Keratinocyte (primary cell): Measurements from ENCODE around the gene CATSPER1. TPM values are rescaled to one million over a fixed set of nuclear protein-coding genes. Genes with fewer than 3 reads are reported as not detected.

Source experiments
- DNase-seq: peaks from one replicate; pipeline ENCODE4 v3.0.0-alpha.2; 2011; ENCODE audit warnings: low read depth, missing footprints, low spot score
- FAIRE-seq: peaks from 2 replicates; lab custom pipeline; 2011; peaks lifted over from hg19 to GRCh38; lab: Jason Lieb, UNC
- H2AFZ ChIP-seq: 2 replicates; pipeline ENCODE4 v1.6.0; 2012; ENCODE audit warnings: low read length, control low read depth, inconsistent platforms; ENCODE audit not compliant: control insufficient read depth
- H3K27ac ChIP-seq: 2 replicates; pipeline ENCODE4 v1.5.1; 2011; ENCODE audit warnings: low read length; ENCODE audit not compliant: control insufficient read depth, insufficient read depth
- H3K27me3 ChIP-seq: 3 replicates; pipeline ENCODE4 v1.6.0; 2011; ENCODE audit warnings: low read length; ENCODE audit not compliant: control insufficient read depth, insufficient read depth; ENCODE audit errors: extremely low read depth
- H3K36me3 ChIP-seq, 2 experiments: 2 replicates in 1 of 2; 3 replicates in 1 of 2; pipeline ENCODE4 v1.5.1; 2011; ENCODE audit warnings: low read length in 2 of 2, mild to moderate bottlenecking in 1 of 2; ENCODE audit not compliant: control insufficient read depth in 2 of 2, insufficient read depth in 2 of 2; ENCODE audit errors: extremely low read depth in 1 of 2
- H3K4me1 ChIP-seq: 3 replicates; pipeline ENCODE4 v1.5.1; 2011; ENCODE audit warnings: low read length; ENCODE audit not compliant: control insufficient read depth, insufficient read depth; ENCODE audit errors: extremely low read depth
- H3K4me2 ChIP-seq: 3 replicates; pipeline ENCODE4 v1.6.0; 2011; ENCODE audit warnings: low read depth, low read length; ENCODE audit not compliant: control insufficient read depth, insufficient read depth; ENCODE audit errors: extremely low read depth
- H3K4me3 ChIP-seq, 3 experiments: fragments of 200-600 bp in 1 of 3; sonication (generic) in 1 of 3; 2 replicates in 2 of 3; 3 replicates in 1 of 3; pipeline ENCODE4 v1.5.1; 2011 to 2016; ENCODE audit warnings: low read length in 3 of 3, mild to moderate bottlenecking in 3 of 3, control low read depth in 2 of 3, inconsistent platforms in 1 of 3, low read depth in 1 of 3, mixed read lengths in 1 of 3, mixed run types in 1 of 3, moderate library complexity in 1 of 3; ENCODE audit not compliant: control insufficient read depth in 2 of 3, insufficient read depth in 2 of 3; ENCODE audit errors: extremely low read depth in 1 of 3
- H3K79me2 ChIP-seq: 2 replicates; pipeline ENCODE4 v1.6.0; 2012; ENCODE audit warnings: low read length; ENCODE audit not compliant: control insufficient read depth, insufficient read depth
- H3K9ac ChIP-seq: 3 replicates; pipeline ENCODE4 v1.6.0; 2011; ENCODE audit warnings: low read length; ENCODE audit not compliant: control insufficient read depth, insufficient read depth; ENCODE audit errors: extremely low read depth
- H3K9me1 ChIP-seq: 3 replicates; pipeline ENCODE4 v1.6.0; 2011; ENCODE audit warnings: low read length; ENCODE audit not compliant: control insufficient read depth, insufficient read depth; ENCODE audit errors: extremely low read depth
- H3K9me3 ChIP-seq: 2 replicates; pipeline ENCODE4 v1.5.1; 2012; ENCODE audit warnings: low read depth, low read length; ENCODE audit not compliant: control insufficient read depth
- H4K20me1 ChIP-seq: 3 replicates; pipeline ENCODE4 v1.6.0; 2011; ENCODE audit warnings: low read length; ENCODE audit not compliant: control insufficient read depth, insufficient read depth; ENCODE audit errors: extremely low read depth
- EZH2 ChIP-seq: IDR thresholded peaks from one replicate; pipeline ENCODE4 v1.6.1; 2012; ENCODE audit warnings: inconsistent platforms, mild to moderate bottlenecking, low read length, moderate library complexity
- dilution Hi-C: fragments of 300-500 bp; cut with MboI; formaldehyde crosslinking; loops from one replicate; pipeline ENCODE4 v1.7.0; 2020; ENCODE audit warnings: low sequenced_read_pairs; ENCODE audit not compliant: extremely low pct_ligation_motif_present
- polyA plus RNA-seq, 5 experiments: library from polyadenylated mRNA; depleted of rRNA in 3 of 5; stranded (reverse) in 3 of 5; stranded (forward) in 1 of 5; unstranded in 1 of 5; fragments of >200 nt; gene quantifications; 1 replicate in 1 of 5; 2 replicates in 3 of 5; 3 replicates in 1 of 5; pipeline versions ENCODE4 v1.2.1 to v1.2.3, GENCODE V29; 2011 to 2012; ENCODE audit warnings: missing spikeins in 2 of 5, low read depth in 1 of 5, low replicate concordance in 1 of 5
- TF ChIP-seq, protein P1 (sequence below), 3 experiments: IDR thresholded peaks in 1 of 3; conservative IDR thresholded peaks in 1 of 3; optimal IDR thresholded peaks in 1 of 3; 2 replicates in 2 of 3; 3 replicates in 1 of 3; pipeline versions ENCODE3 to v1.5.1; 2011; ENCODE audit warnings: low read length in 3 of 3, mild to moderate bottlenecking in 3 of 3, moderate library complexity in 2 of 3, control low read depth in 1 of 3, inconsistent platforms in 1 of 3; ENCODE audit not compliant: insufficient read depth in 2 of 3; ENCODE audit errors: extremely low read depth in 1 of 3

Gene CATSPER1
- polyA plus RNA-seq, 1 donor (not counting 4 experiments of a cell fraction or from before 2014, with no cell fraction given): not detected

DNA sequence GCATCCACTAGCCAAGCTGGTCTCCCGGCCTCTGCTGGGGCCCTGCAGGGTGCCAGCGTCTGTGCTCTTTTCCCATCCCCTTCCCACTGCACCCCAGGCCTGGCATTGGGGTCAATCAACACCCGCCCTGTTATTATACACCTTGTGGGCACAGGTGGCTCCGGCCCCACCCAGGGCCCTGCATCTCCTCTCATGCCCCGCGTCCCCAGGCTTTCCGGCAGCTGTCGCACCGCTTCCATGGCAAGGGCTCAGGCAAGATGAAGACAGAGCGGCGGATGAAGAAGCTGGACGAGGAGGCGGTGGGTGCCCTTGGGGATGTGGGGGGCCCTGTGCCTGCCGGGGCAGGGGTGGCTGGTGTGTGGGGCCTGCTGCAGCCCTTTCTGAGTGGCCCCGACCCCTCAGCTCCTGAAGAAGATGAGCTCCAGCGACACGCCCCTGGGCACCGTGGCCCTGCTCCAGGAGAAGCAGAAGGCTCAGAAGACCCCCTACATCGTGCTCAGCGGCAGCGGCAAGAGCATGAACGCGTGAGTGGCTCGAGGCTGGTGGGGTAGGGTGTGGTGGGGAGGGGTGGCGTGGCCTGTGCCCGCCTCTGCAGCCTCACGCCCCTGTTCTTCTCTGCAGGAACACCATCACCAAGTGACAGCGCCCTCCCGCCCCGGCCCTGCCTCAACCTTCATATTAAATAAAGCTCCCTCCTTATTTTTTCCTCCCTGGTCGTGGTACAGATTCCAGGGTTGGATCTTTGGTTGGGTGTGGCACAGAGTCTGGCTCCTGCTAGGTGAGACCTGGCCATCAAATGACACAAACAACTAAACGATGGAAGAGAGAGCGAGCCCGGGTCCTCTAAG is 47.7 kb downstream of the CATSPER1 start:
- Histone ChIP-seq H3K36me3 (peaks cover 21 to 27% of the 10 kb centered on the region in 2 experiments), H3K27me3 (no peaks in the 10 kb centered on the region), H3K9me3 (no peaks in the 10 kb centered on the region), H3K4me1 (peaks cover 3% of the 10 kb centered on the region), H3K79me2 (no peaks in the 10 kb centered on the region), H4K20me1 (no peaks in the 10 kb centered on the region), H3K9me1 (no peaks in the 10 kb centered on the region), H3K27ac (no peak overlapping the region), H2AFZ (no peak overlapping the region), H3K4me3 (no peak overlapping the region), H3K4me2 (no peak overlapping the region), H3K9ac (no peak overlapping the region)
- FAIRE-seq: no peak
- dilution Hi-C loops: no loop called here
- TF ChIP-seq EZH2: no peak
- TF ChIP-seq, protein P1, sequence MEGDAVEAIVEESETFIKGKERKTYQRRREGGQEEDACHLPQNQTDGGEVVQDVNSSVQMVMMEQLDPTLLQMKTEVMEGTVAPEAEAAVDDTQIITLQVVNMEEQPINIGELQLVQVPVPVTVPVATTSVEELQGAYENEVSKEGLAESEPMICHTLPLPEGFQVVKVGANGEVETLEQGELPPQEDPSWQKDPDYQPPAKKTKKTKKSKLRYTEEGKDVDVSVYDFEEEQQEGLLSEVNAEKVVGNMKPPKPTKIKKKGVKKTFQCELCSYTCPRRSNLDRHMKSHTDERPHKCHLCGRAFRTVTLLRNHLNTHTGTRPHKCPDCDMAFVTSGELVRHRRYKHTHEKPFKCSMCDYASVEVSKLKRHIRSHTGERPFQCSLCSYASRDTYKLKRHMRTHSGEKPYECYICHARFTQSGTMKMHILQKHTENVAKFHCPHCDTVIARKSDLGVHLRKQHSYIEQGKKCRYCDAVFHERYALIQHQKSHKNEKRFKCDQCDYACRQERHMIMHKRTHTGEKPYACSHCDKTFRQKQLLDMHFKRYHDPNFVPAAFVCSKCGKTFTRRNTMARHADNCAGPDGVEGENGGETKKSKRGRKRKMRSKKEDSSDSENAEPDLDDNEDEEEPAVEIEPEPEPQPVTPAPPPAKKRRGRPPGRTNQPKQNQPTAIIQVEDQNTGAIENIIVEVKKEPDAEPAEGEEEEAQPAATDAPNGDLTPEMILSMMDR (optimal IDR thresholded peaks at IDR 0.05 in 1 of 3, IDR thresholded peaks at IDR 0.05 in 1 of 3, conservative IDR thresholded peaks at IDR 0.05 in 1 of 3; ENCODE audit: extremely low read depth in 1 of 3, insufficient read depth in 2 of 3, low read length in 3 of 3): no peak
- DNase-seq: no peak

GRCh38 chr11:65977621-65978390 is 48.5 kb downstream of the CATSPER1 start:
- peaks cover 21 to 27% of the 10 kb centered on the region in 2 experiments for H3K36me3 ChIP-seq
- no peaks in the 10 kb centered on the region for H3K79me2 ChIP-seq
- H3K4me1 ChIP-seq: peaks cover 9% of the 10 kb centered on the region
- no peaks in the 10 kb centered on the region for H4K20me1 ChIP-seq
- no peak overlapping the region for H2AFZ ChIP-seq
- no peak overlapping the region for H3K9ac ChIP-seq
- no peaks in the 10 kb centered on the region for H3K27me3 ChIP-seq
- dilution Hi-C loops: no loop called here
- no peak for DNase-seq
- no peak overlapping the region for H3K4me2 ChIP-seq
- no peak overlapping the region for H3K4me3 ChIP-seq
- H3K9me3 ChIP-seq: no peaks in the 10 kb centered on the region
- no peak overlapping the region for H3K27ac ChIP-seq
- FAIRE-seq: no peak
- H3K9me1 ChIP-seq: peaks cover 3% of the 10 kb centered on the region
- TF ChIP-seq, protein P1 (optimal IDR thresholded peaks at IDR 0.05 in 1 of 3, IDR thresholded peaks at IDR 0.05 in 1 of 3, conservative IDR thresholded peaks at IDR 0.05 in 1 of 3; ENCODE audit: extremely low read depth in 1 of 3, insufficient read depth in 2 of 3, low read length in 3 of 3): no peak
